Loucy (cell line): ENCODE results near the gene GPRIN1.

Experiments
- H2AFZ ChIP-seq: fragments of 200-600 bp; sonication (generic); 2 replicates; pipeline ENCODE4 v1.6.0; 2016; ENCODE audit warnings: antibody characterized with exemption, mild to moderate bottlenecking, low read length, moderate library complexity
- H3F3A ChIP-seq: fragments of 200-600 bp; 2 replicates; pipeline ENCODE4 v1.6.0; 2016; ENCODE audit warnings: antibody characterized with exemption, low read depth, mild to moderate bottlenecking
- H3K27me3 ChIP-seq: fragments of 200-600 bp; sonication (generic); 2 replicates; pipeline ENCODE4 v1.6.1; 2014; ENCODE audit warnings: low read length, mild to moderate bottlenecking; ENCODE audit not compliant: insufficient read depth, poor library complexity, severe bottlenecking
- H3K36me3 ChIP-seq: fragments of 200-600 bp; sonication (generic); 2 replicates; pipeline ENCODE4 v1.6.1; 2016; ENCODE audit warnings: low read length; ENCODE audit not compliant: insufficient read depth
- H3K4me1 ChIP-seq: fragments of 200-600 bp; sonication (generic); 2 replicates; pipeline ENCODE4 v1.5.1; 2014; ENCODE audit warnings: low read length, mild to moderate bottlenecking; ENCODE audit not compliant: insufficient read depth, poor library complexity, severe bottlenecking
- H3K4me2 ChIP-seq: fragments of 200-600 bp; sonication (generic); 2 replicates; pipeline ENCODE4 v1.6.0; 2014; ENCODE audit warnings: antibody characterized with exemption, low read length, low read depth, mild to moderate bottlenecking; ENCODE audit not compliant: poor library complexity, severe bottlenecking
- H3K4me3 ChIP-seq: fragments of 200-600 bp; sonication (generic); 2 replicates; pipeline ENCODE4 v1.5.1; 2014; ENCODE audit warnings: low read length, mild to moderate bottlenecking, mixed read lengths; ENCODE audit not compliant: poor library complexity, severe bottlenecking
- H3K79me2 ChIP-seq: fragments of 200-600 bp; sonication (generic); 2 replicates; pipeline ENCODE4 v1.6.1; 2014; ENCODE audit warnings: low read length; ENCODE audit not compliant: insufficient read depth
- H3K9ac ChIP-seq: fragments of 200-600 bp; sonication (generic); 2 replicates; pipeline ENCODE4 v1.6.0; 2014; ENCODE audit warnings: mild to moderate bottlenecking, low read depth, low read length, moderate library complexity; ENCODE audit not compliant: poor library complexity, severe bottlenecking
- H3K9me2 ChIP-seq: fragments of 200-600 bp; sonication (generic); replicated peaks from 2 replicates; pipeline ENCODE4 v1.6.1; 2016; ENCODE audit warnings: low read depth, low read length, mixed read lengths
- H3K9me3 ChIP-seq: fragments of 200-600 bp; sonication (generic); 2 replicates; pipeline ENCODE4 v1.6.1; 2014; ENCODE audit warnings: mild to moderate bottlenecking, antibody characterized with exemption, low read length, low read depth; ENCODE audit not compliant: insufficient read depth
- H4K20me1 ChIP-seq: fragments of 200-600 bp; sonication (generic); 2 replicates; pipeline ENCODE4 v1.6.0; 2014; ENCODE audit warnings: antibody characterized with exemption, low read length, mild to moderate bottlenecking; ENCODE audit not compliant: insufficient read depth, poor library complexity, severe bottlenecking
- CTCF ChIP-seq: fragments of 200-600 bp; sonication (generic); conservative IDR thresholded peaks from 2 replicates; pipeline ENCODE4 v1.5.1; 2014; ENCODE audit warnings: mild to moderate bottlenecking, antibody characterized with exemption, low read length
- EZH2phosphoT487 ChIP-seq: fragments of 200-600 bp; IDR thresholded peaks from 2 replicates; pipeline ENCODE4 v1.6.1; 2018; ENCODE audit warnings: antibody characterized with exemption, mild to moderate bottlenecking, moderate library complexity, borderline replicate concordance

Gene GPRIN1

DNA sequence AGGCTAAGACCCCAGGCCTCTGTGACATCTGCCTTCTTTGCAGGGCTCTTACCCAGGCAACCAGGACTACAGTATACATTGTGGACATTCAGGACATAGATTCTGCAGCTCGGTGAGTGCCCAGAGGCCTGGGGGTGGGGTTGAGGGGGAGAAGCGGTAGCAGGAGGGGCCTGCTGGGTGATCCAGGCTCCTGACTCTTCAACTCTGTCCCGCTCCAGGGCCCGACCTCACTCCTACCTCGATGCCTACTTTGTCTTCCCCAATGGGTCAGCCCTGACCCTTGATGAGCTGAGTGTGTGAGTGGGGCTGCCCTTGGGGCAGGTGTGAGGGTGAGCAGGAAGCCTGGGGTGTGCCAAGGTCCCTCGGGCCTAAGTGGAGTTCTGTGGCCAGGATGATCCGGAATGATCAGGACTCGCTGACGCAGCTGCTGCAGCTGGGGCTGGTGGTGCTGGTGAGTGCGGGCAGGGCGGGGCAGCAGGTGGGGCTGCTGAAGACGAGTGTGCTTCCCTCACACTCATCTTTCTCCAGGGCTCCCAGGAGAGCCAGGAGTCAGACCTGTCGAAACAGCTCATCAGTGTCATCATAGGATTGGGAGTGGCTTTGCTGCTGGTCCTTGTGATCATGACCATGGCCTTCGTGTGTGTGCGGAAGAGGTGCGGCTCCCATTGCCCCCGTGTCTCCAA, 19.8 kb downstream of the GPRIN1 start:
- H3K27me3 ChIP-seq: no peaks in the 10 kb centered on the region
- no peaks in the 10 kb centered on the region for H3K9me2 ChIP-seq
- no peak overlapping the region for H3K4me2 ChIP-seq
- H3K4me1 ChIP-seq: no peaks in the 10 kb centered on the region
- no peaks in the 10 kb centered on the region for H3K79me2 ChIP-seq
- TF ChIP-seq EZH2phosphoT487 (no peak), CTCF (no peak)
- H3K9me3 ChIP-seq: peaks cover 3% of the 10 kb centered on the region; the same call in 1 of the 2 replicates
- no peak overlapping the region for H3K4me3 ChIP-seq
- no peaks in the 10 kb centered on the region for H3F3A ChIP-seq
- no peaks in the 10 kb centered on the region for H3K36me3 ChIP-seq
- H2AFZ ChIP-seq: no peak overlapping the region
- no peak overlapping the region for H3K9ac ChIP-seq
- no peaks in the 10 kb centered on the region for H4K20me1 ChIP-seq

GRCh38 chr5:176589039-176589769, 20.8 kb downstream of the GPRIN1 start:
- Histone ChIP-seq H3K4me1 (no peaks in the 10 kb centered on the region), H3K79me2 (no peaks in the 10 kb centered on the region), H2AFZ (no peak overlapping the region), H4K20me1 (no peaks in the 10 kb centered on the region), H3K9me2 (no peaks in the 10 kb centered on the region), H3K27me3 (no peaks in the 10 kb centered on the region), H3K4me3 (no peak overlapping the region), H3K9me3 (peaks cover 6% of the 10 kb centered on the region; the same call in 1 of the 2 replicates), H3K36me3 (no peaks in the 10 kb centered on the region), H3K4me2 (no peak overlapping the region), H3F3A (no peaks in the 10 kb centered on the region), H3K9ac (no peak overlapping the region)
- TF ChIP-seq EZH2phosphoT487 (no peak), CTCF (no peak)

DNA sequence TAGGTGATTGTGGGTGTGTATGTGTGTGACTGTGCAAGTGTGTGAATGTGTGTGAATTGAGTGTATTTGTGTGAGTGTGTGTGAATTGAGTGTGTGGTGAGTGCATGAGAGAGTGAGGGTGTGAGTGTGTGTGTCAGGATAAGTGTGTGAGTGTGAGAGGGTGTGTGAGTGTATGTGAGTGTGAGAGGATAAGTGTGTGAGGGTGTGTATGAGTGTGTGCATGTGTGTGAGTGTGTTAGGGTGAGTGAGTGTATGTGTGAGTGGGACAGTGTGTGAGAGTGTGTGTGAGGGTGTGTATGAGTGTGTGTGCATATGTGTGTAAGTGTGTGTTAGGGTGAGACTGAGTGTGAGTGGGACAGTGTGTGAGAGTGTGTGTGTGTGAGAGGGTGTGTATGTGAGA, 21.7 kb downstream of the GPRIN1 start:
- no peak overlapping the region for H3K4me2 ChIP-seq
- TF ChIP-seq CTCF (no peak), EZH2phosphoT487 (no peak)
- no peaks in the 10 kb centered on the region for H3K4me1 ChIP-seq
- H3K79me2 ChIP-seq: no peaks in the 10 kb centered on the region
- H2AFZ ChIP-seq: no peak overlapping the region
- H3K9me3 ChIP-seq: peaks cover 6% of the 10 kb centered on the region; the same call in 1 of the 2 replicates
- H4K20me1 ChIP-seq: no peaks in the 10 kb centered on the region
- H3K27me3 ChIP-seq: no peaks in the 10 kb centered on the region
- no peaks in the 10 kb centered on the region for H3F3A ChIP-seq
- no peak overlapping the region for H3K4me3 ChIP-seq
- H3K9me2 ChIP-seq: no peaks in the 10 kb centered on the region
- no peak overlapping the region for H3K9ac ChIP-seq
- H3K36me3 ChIP-seq: no peaks in the 10 kb centered on the region
